Mesenchymal stem cell (in vitro differentiated cells and primary cell): ENCODE results near the gene HSPH1.

Experiments
- DNase-seq: peaks from one replicate; pipeline ENCODE4 v3.0.0-alpha.2; 2013
- H2AFZ ChIP-seq: one replicate; pipeline ENCODE4 v1.6.1; 2013; ENCODE audit warnings: low read depth, mild to moderate bottlenecking, control low read depth, inconsistent platforms, low read length, moderate library complexity
- H2AK5ac ChIP-seq: 2 replicates; pipeline ENCODE4 v1.6.1; 2013; ENCODE audit warnings: low read length, moderate library complexity, mild to moderate bottlenecking, inconsistent platforms; ENCODE audit not compliant: severe bottlenecking
- H2BK120ac ChIP-seq: one replicate; pipeline ENCODE4 v1.6.1; 2013; ENCODE audit warnings: low read depth, mild to moderate bottlenecking, inconsistent platforms, low read length, moderate library complexity
- H2BK12ac ChIP-seq, 2 experiments: one replicate each; pipeline ENCODE4 v1.6.1; 2013; ENCODE audit warnings: inconsistent platforms in 2 of 2, low read length in 2 of 2, mild to moderate bottlenecking in 2 of 2, moderate library complexity in 2 of 2, control low read depth in 1 of 2
- H2BK15ac ChIP-seq: one replicate; pipeline ENCODE4 v1.6.1; 2013; ENCODE audit warnings: mild to moderate bottlenecking, low read depth, inconsistent platforms; ENCODE audit not compliant: poor library complexity, severe bottlenecking
- H2BK5ac ChIP-seq: 2 replicates; pipeline ENCODE4 v1.6.1; 2013; ENCODE audit warnings: low read depth, mild to moderate bottlenecking, low read length, control low read depth, inconsistent platforms; ENCODE audit not compliant: poor library complexity, severe bottlenecking
- H3K14ac ChIP-seq, 2 experiments: one replicate each; pipeline ENCODE4 v1.6.1; 2013; ENCODE audit warnings: inconsistent platforms in 2 of 2, low read length in 2 of 2, control low read depth in 1 of 2, mild to moderate bottlenecking in 1 of 2, moderate library complexity in 1 of 2
- H3K18ac ChIP-seq, 2 experiments: one replicate each; pipeline ENCODE4 v1.6.1; 2013; ENCODE audit warnings: inconsistent platforms in 2 of 2, low read length in 2 of 2, control low read depth in 1 of 2, low read depth in 1 of 2, mild to moderate bottlenecking in 1 of 2
- H3K23ac ChIP-seq, 2 experiments: one replicate each; pipeline ENCODE4 v1.6.1; 2013; ENCODE audit warnings: inconsistent platforms in 2 of 2, low read length in 2 of 2, mild to moderate bottlenecking in 2 of 2, moderate library complexity in 2 of 2, control low read depth in 1 of 2
- H3K27ac ChIP-seq: 2 replicates; pipeline ENCODE4 v1.5.1; 2013; ENCODE audit warnings: mild to moderate bottlenecking, moderate library complexity, low read length, control low read depth, inconsistent platforms; ENCODE audit not compliant: poor library complexity, severe bottlenecking
- H3K27me3 ChIP-seq, 2 experiments: 2 replicates each; pipeline versions ENCODE4 v1.6.1 to v1.7.0; 2013; ENCODE audit warnings: low read length in 2 of 2, mild to moderate bottlenecking in 2 of 2, moderate library complexity in 2 of 2, control low read depth in 1 of 2, inconsistent platforms in 1 of 2; ENCODE audit not compliant: control insufficient read depth in 1 of 2, insufficient read depth in 1 of 2
- H3K36me3 ChIP-seq, 2 experiments: 2 replicates each; pipeline versions ENCODE4 v1.6.1 to v1.7.0; 2013; ENCODE audit warnings: low read length in 2 of 2, control low read depth in 1 of 2, inconsistent platforms in 1 of 2, low read depth in 1 of 2, mild to moderate bottlenecking in 1 of 2; ENCODE audit not compliant: insufficient read depth in 2 of 2, control insufficient read depth in 1 of 2
- H3K4ac ChIP-seq, 2 experiments: one replicate each; pipeline ENCODE4 v1.6.1; 2013; ENCODE audit warnings: inconsistent platforms in 2 of 2, low read length in 2 of 2, mild to moderate bottlenecking in 2 of 2, moderate library complexity in 2 of 2, control low read depth in 1 of 2, low read depth in 1 of 2
- H3K4me1 ChIP-seq: 2 replicates; pipeline ENCODE4 v1.6.1; 2013; ENCODE audit warnings: low read depth, low read length, control low read depth; ENCODE audit not compliant: control insufficient read depth, insufficient read depth
- H3K4me2 ChIP-seq: 2 replicates; pipeline ENCODE4 v1.6.1; 2013; ENCODE audit warnings: low read length, mild to moderate bottlenecking, inconsistent platforms; ENCODE audit not compliant: poor library complexity, severe bottlenecking
- H3K4me3 ChIP-seq, 2 experiments: 2 replicates each; pipeline versions ENCODE4 v1.5.1 to v1.7.0; 2013; ENCODE audit warnings: low read length in 2 of 2, mild to moderate bottlenecking in 2 of 2, control low read depth in 1 of 2, low read depth in 1 of 2; ENCODE audit not compliant: insufficient read depth in 1 of 2
- H3K79me1 ChIP-seq: replicated peaks from 2 replicates; pipeline ENCODE4 v1.6.1; 2013; ENCODE audit warnings: mild to moderate bottlenecking, control low read depth, low read length, inconsistent platforms; ENCODE audit not compliant: poor library complexity, severe bottlenecking
- H3K9ac ChIP-seq: 2 replicates; pipeline ENCODE4 v1.7.0; 2013; ENCODE audit warnings: mild to moderate bottlenecking, low read length, moderate library complexity
- H3K9me3 ChIP-seq: 2 replicates; pipeline ENCODE4 v1.7.0; 2013; ENCODE audit warnings: mild to moderate bottlenecking, low read length; ENCODE audit not compliant: control insufficient read depth
- H4K8ac ChIP-seq: one replicate; pipeline ENCODE4 v1.6.1; 2013; ENCODE audit warnings: inconsistent platforms, mild to moderate bottlenecking, low read length, moderate library complexity
- H4K91ac ChIP-seq: one replicate; pipeline ENCODE4 v1.6.1; 2013; ENCODE audit warnings: mild to moderate bottlenecking, low read length, inconsistent platforms
- WGBS: methylation state at CpG from one replicate; pipeline ENCODE4 v1.1.7; 2013; ENCODE audit warnings: mixed read lengths; 5-methylcytosine and 5-hydroxymethylcytosine counted together

Gene HSPH1

GRCh38 chr13:31089649-31090048 is 72.1 kb downstream of the HSPH1 start:
- Histone ChIP-seq H3K9me3 (no peaks in the 10 kb centered on the region), H4K91ac (no peak overlapping the region), H3K36me3 (no peaks in the 10 kb centered on the region), H2BK120ac (no peak overlapping the region), H3K4me3 (no peak overlapping the region), H3K4me1 (no peaks in the 10 kb centered on the region), H2BK15ac (peak overlapping the region; percentile 33), H3K79me1 (no peaks in the 10 kb centered on the region), H3K14ac (no peak overlapping the region), H3K9ac (no peak overlapping the region), H3K4ac (no peak overlapping the region), H2AFZ (no peak overlapping the region), H3K23ac (no peak overlapping the region), H3K18ac (no peak overlapping the region), H2BK12ac (no peak overlapping the region), H3K27ac (no peak overlapping the region), H3K4me2 (no peak overlapping the region), H3K27me3 (peaks cover 9 to 27% of the 10 kb centered on the region in 2 experiments), H2AK5ac (no peak overlapping the region), H2BK5ac (no peak overlapping the region), H4K8ac (no peak overlapping the region)
- 81% methylated on average over 3 of the region's 3 CpGs for WGBS
- no peak for DNase-seq

- Histone ChIP-seq H3K4me3 (no peak overlapping the region), H2BK5ac (no peak overlapping the region), H4K8ac (peak overlapping the region; percentile 33), H2BK15ac (no peak overlapping the region), H3K79me1 (no peaks in the 10 kb centered on the region), H2AFZ (no peak overlapping the region), H3K27me3 (peaks cover 9 to 33% of the 10 kb centered on the region in 2 experiments), H3K14ac (no peak overlapping the region), H2BK12ac (no peak overlapping the region), H2AK5ac (no peak overlapping the region), H3K27ac (no peak overlapping the region), H3K4me2 (no peak overlapping the region), H3K4ac (no peak overlapping the region), H4K91ac (no peak overlapping the region), H3K4me1 (no peaks in the 10 kb centered on the region), H3K36me3 (no peaks in the 10 kb centered on the region), H3K23ac (no peak overlapping the region), H3K9ac (no peak overlapping the region), H2BK120ac (no peak overlapping the region), H3K18ac (no peak overlapping the region), H3K9me3 (no peaks in the 10 kb centered on the region)
- 79% methylated on average over 8 of the region's 8 CpGs for whole genome bisulfite sequencing
- no peak for DNase-seq
These were observed 72.8 kb downstream of the HSPH1 start for GRCh38 chr13:31088826-31089420.
